Upper lobe of left lung (tissue), 6 donors: ENCODE measurements around the gene PRAF2. TPM values are rescaled to one million over a fixed set of nuclear protein-coding genes. Genes with fewer than 3 reads are reported as not detected.
A peak's percentile ranks its signal among the peaks of the same experiment; 100 is the strongest.

Source experiments
- ATAC-seq, 2 donors: fragments of 200-7000 bp; cut with Tn5 transposase; one replicate each; pipeline ENCODE4 v1.9.1; 2022; ENCODE audit warnings: mild to moderate bottlenecking in 2 of 2, moderate library complexity in 2 of 2; ENCODE audit not compliant: low FRiP score in 2 of 2
- DNase-seq, 2 donors: peaks; one replicate each; pipeline ENCODE4 v3.0.0-alpha.2; 2019 to 2020
- H3K27ac ChIP-seq, 4 donors: fragments of 200-600 bp; sonication (generic); one replicate each; pipeline ENCODE4 v1.5.1; 2016 to 2019
- H3K27me3 ChIP-seq, 4 donors: fragments of 200-600 bp; sonication (generic); one replicate each; pipeline ENCODE4 v1.5.1; 2017 to 2019
- H3K36me3 ChIP-seq, 4 donors: fragments of 200-600 bp; sonication (generic); one replicate each; pipeline ENCODE4 v1.5.1; 2016 to 2019
- H3K4me1 ChIP-seq, 4 donors: fragments of 200-600 bp; sonication (generic); one replicate each; pipeline ENCODE4 v1.5.1; 2018 to 2019
- H3K4me3 ChIP-seq, 4 donors: fragments of 200-600 bp; sonication (generic); one replicate each; pipeline ENCODE4 v1.5.1; 2017 to 2019; ENCODE audit warnings: mild to moderate bottlenecking in 2 of 4, moderate library complexity in 1 of 4
- H3K9me3 ChIP-seq, 4 donors: fragments of 200-600 bp; sonication (generic); one replicate each; pipeline ENCODE4 v1.5.1; 2018 to 2019
- EP300 ChIP-seq, 4 donors: sonication (generic); formaldehyde crosslinking; IDR thresholded peaks; one replicate each; pipeline ENCODE4 v1.5.1; 2017; ENCODE audit warnings: antibody characterized with exemption in 4 of 4, control low read depth in 2 of 4
- POLR2A ChIP-seq, 4 donors: fragments of 450-650 bp; IDR thresholded peaks; one replicate each; pipeline ENCODE4 v1.5.1; 2016 to 2017; ENCODE audit warnings: antibody characterized with exemption in 4 of 4, mild to moderate bottlenecking in 2 of 4
- POLR2AphosphoS5 ChIP-seq, 2 donors: sonication (generic); formaldehyde crosslinking; IDR thresholded peaks; one replicate each; pipeline ENCODE4 v1.5.1; 2017; ENCODE audit warnings: antibody characterized with exemption in 2 of 2
- WGBS, 2 donors: methylation state at CpG; one replicate each; pipeline ENCODE4 v1.1.5; 2017 to 2018; 5-methylcytosine and 5-hydroxymethylcytosine counted together
- total RNA-seq, 6 donors: library from RNA; depleted of rRNA in 4 of 6; stranded (reverse); fragments of >200 nt in 4 of 6; gene quantifications; one replicate each; pipeline versions ENCODE4 v1.1.0 to v1.2.1, GENCODE V29; 2016 to 2021
- TF ChIP-seq, protein P1 (sequence below), 6 experiments: fragments of 450-650 bp in 4 of 6; fragments of 200-600 bp in 2 of 6; sonication (generic) in 2 of 6; IDR thresholded peaks; one replicate each; pipeline ENCODE4 v1.5.1; 2016 to 2019; ENCODE audit warnings: antibody characterized with exemption in 6 of 6
- donor health status: DM: no; HTN: no; CAD: no; lungs with moderate emphysema.
- donor health status: DM: no; HTN: yes; CAD: no; lungs with severe emphysema.

PRAF2 gene
- total RNA-seq, 6 donors from 2014 or later: 12.5 to 26.2 (median 15.5) TPM

- no peaks in the 10 kb centered on the region for H3K9me3 ChIP-seq
- no peak overlapping the region for H3K27ac ChIP-seq
- H3K4me3 ChIP-seq: no peak overlapping the region
- H3K27me3 ChIP-seq: no peaks in the 10 kb centered on the region
- peaks cover 0 to 39% (median 3%) of the 10 kb centered on the region in 4 donors for H3K36me3 ChIP-seq
- H3K4me1 ChIP-seq: no peaks in the 10 kb centered on the region
- WGBS, 2 donors: 84 to 92% methylated on average over 2 of the region's 2 CpGs
- no peak for ATAC-seq
- no peak for TF ChIP-seq POLR2AphosphoS5 (IDR thresholded peaks at IDR 0.05)
- TF ChIP-seq, protein P1, sequence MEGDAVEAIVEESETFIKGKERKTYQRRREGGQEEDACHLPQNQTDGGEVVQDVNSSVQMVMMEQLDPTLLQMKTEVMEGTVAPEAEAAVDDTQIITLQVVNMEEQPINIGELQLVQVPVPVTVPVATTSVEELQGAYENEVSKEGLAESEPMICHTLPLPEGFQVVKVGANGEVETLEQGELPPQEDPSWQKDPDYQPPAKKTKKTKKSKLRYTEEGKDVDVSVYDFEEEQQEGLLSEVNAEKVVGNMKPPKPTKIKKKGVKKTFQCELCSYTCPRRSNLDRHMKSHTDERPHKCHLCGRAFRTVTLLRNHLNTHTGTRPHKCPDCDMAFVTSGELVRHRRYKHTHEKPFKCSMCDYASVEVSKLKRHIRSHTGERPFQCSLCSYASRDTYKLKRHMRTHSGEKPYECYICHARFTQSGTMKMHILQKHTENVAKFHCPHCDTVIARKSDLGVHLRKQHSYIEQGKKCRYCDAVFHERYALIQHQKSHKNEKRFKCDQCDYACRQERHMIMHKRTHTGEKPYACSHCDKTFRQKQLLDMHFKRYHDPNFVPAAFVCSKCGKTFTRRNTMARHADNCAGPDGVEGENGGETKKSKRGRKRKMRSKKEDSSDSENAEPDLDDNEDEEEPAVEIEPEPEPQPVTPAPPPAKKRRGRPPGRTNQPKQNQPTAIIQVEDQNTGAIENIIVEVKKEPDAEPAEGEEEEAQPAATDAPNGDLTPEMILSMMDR (IDR thresholded peaks at IDR 0.05): no peak
- TF ChIP-seq EP300 (IDR thresholded peaks at IDR 0.05): no peak
- TF ChIP-seq POLR2A (IDR thresholded peaks at IDR 0.05): no peak
- DNase-seq: no peak
Observed at GRCh38 chrX:49066278-49066677, 7.5 kb downstream of the PRAF2 start.

DNA sequence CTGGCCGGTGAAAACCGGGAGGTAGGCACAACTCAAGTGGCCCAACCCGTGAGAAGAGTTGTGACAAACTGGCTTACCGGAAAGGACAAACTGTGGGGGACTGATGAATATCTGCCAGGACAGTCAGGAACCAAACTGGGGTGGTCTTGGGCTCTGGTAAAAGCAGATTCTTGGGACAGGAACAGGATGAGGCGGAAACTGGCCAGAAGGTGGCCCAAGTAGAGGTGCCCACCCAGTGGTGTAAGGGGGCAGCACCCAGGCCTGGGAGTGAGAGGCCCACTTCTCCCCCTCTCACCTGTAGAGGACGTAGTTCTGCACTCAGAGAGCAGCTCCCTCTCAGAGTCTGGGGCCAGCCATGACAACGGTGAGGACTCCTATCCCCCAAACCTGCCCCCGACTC, 9.1 kb downstream of the PRAF2 start:
- Histone ChIP-seq H3K36me3 (peaks cover 0 to 39% (median 3%) of the 10 kb centered on the region in 4 donors), H3K4me1 (peaks cover 0 to 3% (median 0%) of the 10 kb centered on the region in 4 donors), H3K4me3 (no peak overlapping the region), H3K27ac (no peak overlapping the region), H3K27me3 (no peaks in the 10 kb centered on the region), H3K9me3 (no peaks in the 10 kb centered on the region)
- no peak for ATAC-seq
- TF ChIP-seq POLR2AphosphoS5 (IDR thresholded peaks at IDR 0.05) (no peak), POLR2A (IDR thresholded peaks at IDR 0.05) (no peak), EP300 (IDR thresholded peaks at IDR 0.05) (no peak)
- TF ChIP-seq, protein P1 (IDR thresholded peaks at IDR 0.05): no peak
- WGBS, 2 donors: 82 to 92% methylated on average over 6 to 8 of the region's 8 CpGs
- DNase-seq: no peak

GRCh38 chrX:49064303-49064702, 9.5 kb downstream of the PRAF2 start:
- Histone ChIP-seq H3K9me3 (no peaks in the 10 kb centered on the region), H3K4me1 (peaks cover 0 to 6% (median 0%) of the 10 kb centered on the region in 4 donors), H3K4me3 (no peak overlapping the region), H3K27ac (no peak overlapping the region), H3K36me3 (peaks cover 0 to 39% (median 3%) of the 10 kb centered on the region in 4 donors), H3K27me3 (no peaks in the 10 kb centered on the region)
- WGBS, 2 donors: 94 to 100% methylated on average over 10 to 17 of the region's 20 CpGs
- TF ChIP-seq, protein P1 (IDR thresholded peaks at IDR 0.05): no peak
- no peak for TF ChIP-seq POLR2AphosphoS5 (IDR thresholded peaks at IDR 0.05)
- TF ChIP-seq POLR2A (IDR thresholded peaks at IDR 0.05): no peak
- TF ChIP-seq EP300 (IDR thresholded peaks at IDR 0.05): no peak
- ATAC-seq: no peak
- peak in 1 of 2 donors; percentile 72 for DNase-seq

GRCh38 chrX:49063715-49064114, 10.1 kb downstream of the PRAF2 start:
- Histone ChIP-seq H3K27ac (no peak overlapping the region), H3K27me3 (no peaks in the 10 kb centered on the region), H3K4me3 (no peak overlapping the region), H3K9me3 (no peaks in the 10 kb centered on the region), H3K4me1 (peaks cover 0 to 6% (median 0%) of the 10 kb centered on the region in 4 donors), H3K36me3 (peaks cover 0 to 39% (median 3%) of the 10 kb centered on the region in 4 donors)
- TF ChIP-seq, protein P1 (IDR thresholded peaks at IDR 0.05): no peak
- TF ChIP-seq POLR2AphosphoS5 (IDR thresholded peaks at IDR 0.05): no peak
- TF ChIP-seq EP300 (IDR thresholded peaks at IDR 0.05): no peak
- no peak for TF ChIP-seq POLR2A (IDR thresholded peaks at IDR 0.05)
- WGBS, 2 donors: 99 to 100% methylated on average over 1 to 9 of the region's 9 CpGs
- ATAC-seq: no peak
- DNase-seq: no peak

GRCh38 chrX:49061916-49062315, 11.9 kb downstream of the PRAF2 start:
- WGBS, 2 donors: 89% methylated on average over 10 of the region's 10 CpGs; no CpG with 5 or more reads in 1 of the 2 donors

More at GRCh38 chrX:49061916-49062315, 11.9 kb downstream of the PRAF2 start:
- Histone ChIP-seq H3K4me3 (no peak overlapping the region), H3K36me3 (peaks cover 0 to 29% (median 3%) of the 10 kb centered on the region in 4 donors), H3K27me3 (no peaks in the 10 kb centered on the region), H3K27ac (no peak overlapping the region), H3K4me1 (peaks cover 0 to 6% (median 0%) of the 10 kb centered on the region in 4 donors), H3K9me3 (no peaks in the 10 kb centered on the region)
- TF ChIP-seq EP300 (IDR thresholded peaks at IDR 0.05) (no peak), POLR2AphosphoS5 (IDR thresholded peaks at IDR 0.05) (no peak), POLR2A (IDR thresholded peaks at IDR 0.05) (no peak)
- TF ChIP-seq, protein P1 (IDR thresholded peaks at IDR 0.05): no peak
- DNase-seq (no peak), ATAC-seq (no peak)
